Stimulated activated naive CD4-positive, alpha-beta T cell (primary cell): ENCODE results near the gene LMBR1.
"Not testable (repeated sequence)": the region's sequence is repeated elsewhere in the genome, so short reads cannot be mapped to it uniquely, and the experiment has no call there.

Experiments used
- DNase-seq, 6 experiments: peaks; one replicate each; lab custom pipeline; 2025; lab: John Stamatoyannopoulos, UW

Gene LMBR1, protein sequence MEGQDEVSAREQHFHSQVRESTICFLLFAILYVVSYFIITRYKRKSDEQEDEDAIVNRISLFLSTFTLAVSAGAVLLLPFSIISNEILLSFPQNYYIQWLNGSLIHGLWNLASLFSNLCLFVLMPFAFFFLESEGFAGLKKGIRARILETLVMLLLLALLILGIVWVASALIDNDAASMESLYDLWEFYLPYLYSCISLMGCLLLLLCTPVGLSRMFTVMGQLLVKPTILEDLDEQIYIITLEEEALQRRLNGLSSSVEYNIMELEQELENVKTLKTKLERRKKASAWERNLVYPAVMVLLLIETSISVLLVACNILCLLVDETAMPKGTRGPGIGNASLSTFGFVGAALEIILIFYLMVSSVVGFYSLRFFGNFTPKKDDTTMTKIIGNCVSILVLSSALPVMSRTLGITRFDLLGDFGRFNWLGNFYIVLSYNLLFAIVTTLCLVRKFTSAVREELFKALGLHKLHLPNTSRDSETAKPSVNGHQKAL

GRCh38 chr7:156892821-156893706 lies at the start of gene LMBR1:
Gene LMBR1, minus strand, starts transcription at chr7:156893183. Its CDS starts 190 bp downstream, at chr7:156892993.
- peak; percentile 91 to 96 (median 92) for DNase-seq

- no peak for DNase-seq
Measured at GRCh38 chr7:156942708-156943090, 49.7 kb upstream of the LMBR1 start.

GRCh38 chr7:156941393-156942182 lies 48.6 kb upstream of the LMBR1 start:
- DNase-seq, result no peak

- no peak for DNase-seq
Measured at GRCh38 chr7:156940421-156941122, 47.6 kb upstream of the LMBR1 start.

DNA sequence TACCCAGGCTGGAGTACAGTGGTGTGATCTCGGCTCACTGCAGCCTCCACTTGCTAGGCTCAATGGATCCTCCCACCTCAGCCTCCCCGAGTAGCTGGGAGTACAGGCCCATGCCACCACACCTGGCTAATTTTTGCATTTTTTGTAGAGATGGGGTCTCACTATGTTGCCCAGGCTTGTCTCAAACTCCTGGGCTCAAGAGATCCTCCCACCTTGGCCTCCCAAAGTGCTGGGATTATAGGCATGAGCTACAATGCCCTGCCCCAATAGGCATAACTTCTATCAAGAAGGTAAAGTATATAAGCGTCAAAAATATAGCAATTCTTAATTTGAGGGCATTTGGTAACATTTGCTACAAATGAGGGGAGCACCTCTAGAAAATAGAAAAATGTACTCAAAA lies 43.8 kb upstream of the LMBR1 start:
- not testable (repeated sequence) for DNase-seq

- DNase-seq, result no peak
Measured at GRCh38 chr7:156935250-156935649, 42.3 kb upstream of the LMBR1 start.

DNA sequence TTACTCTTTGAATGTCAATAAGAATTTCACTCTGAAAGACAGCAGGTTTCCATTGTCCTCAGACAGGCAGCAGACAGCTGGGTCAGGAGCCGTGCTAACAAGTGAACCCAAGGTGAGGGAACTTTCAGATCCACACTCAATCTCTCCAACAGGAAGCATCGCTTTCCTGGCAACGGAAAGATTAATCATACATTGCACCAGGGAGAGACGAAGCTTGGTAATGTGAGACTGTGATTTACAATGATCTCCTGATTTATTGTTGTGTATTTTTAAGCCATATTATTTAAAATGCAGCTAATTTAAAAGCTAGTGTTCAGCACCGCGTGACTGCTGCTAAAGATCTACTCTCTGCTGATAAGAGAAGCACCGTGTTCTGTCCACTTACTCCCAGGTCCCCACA lies 39.0 kb upstream of the LMBR1 start:
- DNase-seq, result no peak

GRCh38 chr7:156929789-156930539 lies 37.0 kb upstream of the LMBR1 start:
- no peak for DNase-seq

DNA sequence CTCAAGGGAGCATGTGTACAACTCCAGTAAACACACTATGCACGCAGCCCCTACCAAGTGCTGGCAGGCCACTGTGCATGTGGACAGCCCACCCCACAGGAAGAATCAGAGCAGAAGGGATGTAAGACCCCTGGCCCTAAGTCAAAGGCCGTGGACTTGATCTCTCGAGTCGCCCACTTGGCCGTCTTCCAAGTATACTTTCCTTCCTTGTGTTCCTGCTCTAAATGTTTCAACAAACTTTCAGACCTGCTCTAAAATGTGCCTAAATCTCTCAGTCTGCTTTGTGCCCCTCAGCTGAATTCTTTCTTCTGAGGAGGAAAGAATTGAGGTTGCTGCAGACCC lies 35.4 kb upstream of the LMBR1 start:
- no peak for DNase-seq

DNA sequence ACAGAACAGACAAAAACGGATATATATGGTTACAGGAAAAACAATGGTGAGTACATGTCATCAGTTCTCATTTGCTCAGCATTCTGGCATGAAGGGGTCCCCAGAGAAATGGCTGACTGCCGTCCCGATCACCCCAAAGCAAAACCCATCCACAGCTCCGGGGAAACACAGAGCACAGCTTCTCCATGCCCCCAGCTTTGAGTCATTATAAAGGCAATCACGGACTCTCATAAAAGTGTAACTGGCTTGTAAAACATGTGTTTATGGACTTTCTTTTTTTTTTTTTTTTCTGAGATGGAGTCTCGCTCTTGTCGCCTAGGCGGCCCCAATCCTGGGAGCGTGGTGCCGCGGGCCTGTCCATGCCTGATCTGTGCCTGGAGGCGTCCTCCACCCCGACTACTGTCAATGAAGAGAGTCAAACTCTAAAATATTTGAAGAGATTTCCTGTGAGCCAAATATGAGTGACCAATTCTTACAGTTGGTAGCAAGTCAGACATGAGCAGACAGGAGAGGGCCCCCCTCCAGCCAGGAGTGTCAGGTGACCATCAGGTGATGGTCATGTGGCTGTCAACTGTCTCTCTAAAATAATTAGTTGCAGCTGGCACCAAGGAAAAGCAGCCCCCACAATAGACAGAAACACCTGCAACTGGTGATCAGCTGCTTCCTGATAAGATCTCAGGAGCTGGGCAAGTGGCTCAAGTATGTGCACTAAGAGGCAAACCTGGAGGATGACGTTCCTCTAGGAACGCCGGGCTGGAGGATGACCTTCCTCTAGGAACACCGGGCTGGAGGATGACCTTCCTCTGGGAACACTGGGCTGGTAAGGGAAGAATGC lies 34.8 kb upstream of the LMBR1 start:
- no peak for DNase-seq

GRCh38 chr7:156925821-156926220 lies 32.8 kb upstream of the LMBR1 start:
- not testable (repeated sequence) for DNase-seq

- DNase-seq, result not testable (repeated sequence)
Measured at GRCh38 chr7:156922304-156922703, 29.3 kb upstream of the LMBR1 start.

GRCh38 chr7:156920487-156921373 lies 27.7 kb upstream of the LMBR1 start:
- DNase-seq, result not testable (repeated sequence)

- DNase-seq, result no peak
Measured at GRCh38 chr7:156920076-156920475, 27.1 kb upstream of the LMBR1 start.

DNA sequence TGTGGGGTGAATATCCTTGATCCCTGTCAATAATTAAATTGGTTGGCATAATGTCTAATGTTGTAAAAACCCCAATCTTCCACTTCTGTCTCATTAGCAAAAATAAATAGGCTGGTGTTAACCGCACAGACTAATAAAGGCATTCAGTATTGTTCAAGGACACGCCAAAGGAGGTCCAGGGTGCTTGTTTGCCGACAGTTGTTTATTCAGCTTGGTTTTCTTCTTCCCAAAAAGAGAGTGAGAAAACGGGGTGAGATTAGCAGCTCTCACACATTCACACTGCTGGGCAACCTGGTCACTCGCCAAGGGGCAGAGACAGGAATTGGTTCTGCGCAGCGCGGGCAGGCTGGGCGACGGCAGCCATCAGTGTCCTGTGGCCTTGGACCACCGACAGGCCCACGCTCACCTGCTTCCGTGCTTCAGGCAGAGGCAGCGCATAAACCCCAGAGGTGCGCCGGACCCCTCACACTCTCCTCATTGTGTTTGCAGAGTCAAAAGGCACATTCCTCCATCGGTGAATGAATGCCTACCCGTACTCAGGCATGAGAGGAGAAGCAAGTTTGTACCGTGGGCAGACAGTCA lies 26.2 kb upstream of the LMBR1 start:
- no peak for DNase-seq

DNA sequence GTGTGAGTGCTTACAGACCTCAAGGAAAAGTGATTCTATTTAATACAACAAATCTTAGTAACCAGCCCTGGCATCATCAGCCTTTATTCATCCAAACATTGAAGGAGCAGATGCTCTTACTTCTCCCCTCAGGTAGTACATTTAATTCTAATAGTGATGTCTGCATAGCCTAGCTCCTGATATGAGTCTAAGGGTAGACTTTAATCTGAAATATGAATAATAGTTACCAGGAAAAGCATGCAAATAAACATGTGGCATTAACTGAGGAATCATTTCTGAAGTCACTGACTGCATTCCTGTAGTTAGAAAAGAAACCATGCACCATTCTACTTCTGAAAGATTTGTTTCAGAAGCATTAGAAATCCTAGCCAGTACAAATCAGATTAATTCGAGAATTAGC lies 25.7 kb upstream of the LMBR1 start:
- DNase-seq, result no peak

- DNase-seq, result not testable (repeated sequence)
Measured at GRCh38 chr7:156909574-156910252, 16.7 kb upstream of the LMBR1 start.

DNA sequence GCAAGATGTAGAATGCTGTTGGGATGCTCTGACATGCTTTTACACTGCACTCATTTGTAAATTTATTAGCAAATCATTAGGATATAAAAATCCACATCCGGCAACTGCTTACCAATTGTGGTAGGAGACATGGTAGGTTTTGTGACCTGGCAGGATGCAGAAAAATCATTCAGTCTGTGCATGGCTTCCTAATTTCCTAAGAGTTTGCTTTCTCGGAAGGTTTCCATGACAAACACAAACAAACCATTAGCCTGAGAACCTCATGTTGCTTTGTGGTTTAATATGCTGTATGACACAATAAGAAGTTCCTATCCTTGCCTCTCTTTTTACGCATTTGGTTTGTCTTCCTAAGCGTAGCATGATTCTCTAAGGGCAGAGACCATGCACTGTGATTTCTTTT lies 14.7 kb upstream of the LMBR1 start:
- DNase-seq, result no peak
